H1 (cell line): ENCODE results near the gene UBE2K.
"Not testable (repeated sequence)": the region's sequence is repeated elsewhere in the genome, so short reads cannot be mapped to it uniquely, and the experiment has no call there.

Experiments used
- ATF2 ChIP-seq: IDR thresholded peaks from 2 replicates; pipeline ENCODE4 v1.6.1; 2012; ENCODE audit warnings: low read length, inconsistent platforms
- CBX5 ChIP-seq: fragments of 300-800, 300-1000 bp; sonication (generic); IDR thresholded peaks from 2 replicates; pipeline ENCODE4 v1.7.1; 2016; ENCODE audit warnings: antibody characterized with exemption, low read length, low read depth
- CTCF ChIP-seq, 3 experiments: IDR thresholded peaks; 1 replicate in 2 of 3; 2 replicates in 1 of 3; pipeline versions ENCODE4 v1.5.1 to v1.6.1; 2011; ENCODE audit warnings: low read length in 3 of 3, mild to moderate bottlenecking in 3 of 3, inconsistent platforms in 2 of 3, low read depth in 1 of 3, moderate library complexity in 1 of 3; ENCODE audit not compliant: insufficient read depth in 1 of 3; ENCODE audit errors: control extremely low read depth in 1 of 3
- EP300 ChIP-seq, 2 experiments: IDR thresholded peaks; 1 replicate in 1 of 2; 2 replicates in 1 of 2; pipeline ENCODE4 v1.6.1; 2011 to 2012; ENCODE audit warnings: low read depth in 2 of 2, low read length in 2 of 2, mild to moderate bottlenecking in 2 of 2, borderline replicate concordance in 1 of 2, inconsistent platforms in 1 of 2, moderate library complexity in 1 of 2
- MAX ChIP-seq: IDR thresholded peaks from 2 replicates; pipeline ENCODE4 v1.6.1; 2012; ENCODE audit warnings: inconsistent platforms
- POLR2AphosphoS5 ChIP-seq: IDR thresholded peaks from 2 replicates; pipeline ENCODE4 v1.6.1; 2011; ENCODE audit warnings: low read depth, low read length
- RAD21 ChIP-seq, 2 experiments: IDR thresholded peaks in 1 of 2; conservative IDR thresholded peaks in 1 of 2; 2 replicates each; pipeline ENCODE4 v1.6.1; 2011; ENCODE audit warnings: low read depth in 2 of 2, low read length in 2 of 2, improper control_type of control experiment in 1 of 2, inconsistent platforms in 1 of 2, mild to moderate bottlenecking in 1 of 2, moderate library complexity in 1 of 2

GRCh38 chr4:39670296-39670695 is 27.6 kb upstream of the UBE2K start:
- TF ChIP-seq CBX5; EP300 (IDR thresholded peaks at IDR 0.05; ENCODE audit: borderline replicate concordance in 1 of 2, low read depth in 2 of 2, low read length in 2 of 2); MAX; POLR2AphosphoS5; CTCF (IDR thresholded peaks at IDR 0.05; ENCODE audit: control extremely low read depth in 1 of 3, insufficient read depth in 1 of 3, low read depth in 1 of 3, low read length in 3 of 3); ATF2; RAD21 (IDR thresholded peaks at IDR 0.05 in 1 of 2, conservative IDR thresholded peaks at IDR 0.05 in 1 of 2; ENCODE audit: low read depth in 2 of 2, low read length in 2 of 2): not testable (repeated sequence)
